Measurements from ENCODE around the gene ACBD4. TPM values are rescaled to one million over a fixed set of nuclear protein-coding genes. Genes with fewer than 3 reads are reported as not detected.

Gene ACBD4
- total and polyA plus RNA-seq, 2 of the 13 experiments (the other 11 are each of a cell fraction or from before 2014, with no cell fraction given), result 16.1 to 26.9 TPM

GRCh38 chr17:45127548-45128300 lies 7.8 kb upstream of the ACBD4 start (continued):
- TF ChIP-seq ZNF646 (CRISPR knock-in tag; IDR thresholded peaks at IDR 0.05) (no peak; the same call in none of the 2 replicates), IRF2 (CRISPR knock-in tag; IDR thresholded peaks at IDR 0.05) (peak; percentile 86; the same call in 1 of the 2 replicates), SSRP1 (CRISPR knock-in tag; IDR thresholded peaks at IDR 0.05) (no peak), ZSCAN25 (CRISPR knock-in tag; IDR thresholded peaks at IDR 0.05) (0 out of 2 replicates have a peak, but pooled peaks have one; percentile 18), THAP9 (CRISPR knock-in tag; IDR thresholded peaks at IDR 0.05; ENCODE audit: borderline replicate concordance) (peak; percentile 67; the same call in 1 of the 2 replicates), RFX1 (IDR thresholded peaks at IDR 0.05) (no peak), ZNF672 (CRISPR knock-in tag; IDR thresholded peaks at IDR 0.05) (no peak), ZNF10 (CRISPR knock-in tag; IDR thresholded peaks at IDR 0.05; ENCODE audit: borderline replicate concordance, low read depth) (no peak), NR1H2 (CRISPR knock-in tag; IDR thresholded peaks at IDR 0.05; ENCODE audit: borderline replicate concordance, low read depth) (no peak), ZNF766 (CRISPR knock-in tag; IDR thresholded peaks at IDR 0.05; ENCODE audit: borderline replicate concordance) (no peak), SP2 (CRISPR knock-in tag; IDR thresholded peaks at IDR 0.05) (0 out of 2 replicates have a peak, but pooled peaks have one; percentile 5), HOXA9 (CRISPR knock-in tag; IDR thresholded peaks at IDR 0.05; ENCODE audit: borderline replicate concordance) (no peak), ZNF441 (CRISPR knock-in tag; IDR thresholded peaks at IDR 0.05; ENCODE audit: borderline replicate concordance) (no peak), BRD4 (CRISPR knock-in tag; IDR thresholded peaks at IDR 0.05) (no peak), ZFAT (CRISPR knock-in tag; conservative IDR thresholded peaks at IDR 0.05) (no peak), THRA (CRISPR knock-in tag; IDR thresholded peaks at IDR 0.05; ENCODE audit: borderline replicate concordance) (peak; percentile 42; the same call in 1 of the 2 replicates), MED8 (CRISPR knock-in tag; IDR thresholded peaks at IDR 0.05; ENCODE audit: insufficient replicate concordance) (no peak)
